SU-DHL-6 (cell line): ENCODE measurements around the gene TMEM192.

Source experiments
- H2AFZ ChIP-seq: fragments of 200-600 bp; sonication (generic); 2 replicates; pipeline ENCODE4 v1.6.1; 2014; ENCODE audit warnings: low read depth, mild to moderate bottlenecking, moderate library complexity, mixed read lengths, antibody characterized with exemption, low read length; ENCODE audit not compliant: severe bottlenecking
- H3F3A ChIP-seq: fragments of 200-600 bp; shearing (Covaris generic); 2 replicates; pipeline ENCODE4 v1.6.0; 2016; ENCODE audit warnings: antibody characterized with exemption, mild to moderate bottlenecking; ENCODE audit not compliant: insufficient read depth
- H3K27ac ChIP-seq: fragments of 200-600 bp; sonication (generic); 2 replicates; pipeline ENCODE4 v1.5.1; 2016; ENCODE audit warnings: low read depth, mild to moderate bottlenecking, low read length, moderate library complexity, mixed read lengths
- H3K27me3 ChIP-seq: fragments of 200-600 bp; sonication (generic), shearing (Covaris generic); 2 replicates; pipeline ENCODE4 v1.6.0; 2014; ENCODE audit warnings: mild to moderate bottlenecking, low read length
- H3K36me3 ChIP-seq: fragments of 200-600 bp; sonication (generic); 2 replicates; pipeline ENCODE4 v1.6.1; 2014; ENCODE audit warnings: mild to moderate bottlenecking, low read length, mixed read lengths
- H3K4me2 ChIP-seq: fragments of 300-600, 200-600 bp; shearing (Covaris generic), sonication (generic); 2 replicates; pipeline ENCODE4 v1.6.0; 2014; ENCODE audit warnings: low read length, low read depth, mild to moderate bottlenecking; ENCODE audit not compliant: poor library complexity, severe bottlenecking
- H3K4me3 ChIP-seq: fragments of 200-600 bp; sonication (generic); 2 replicates; pipeline ENCODE4 v1.5.1; 2014; ENCODE audit warnings: antibody characterized with exemption, low read length, mild to moderate bottlenecking, mixed read lengths; ENCODE audit not compliant: insufficient read depth, poor library complexity, severe bottlenecking
- H3K79me2 ChIP-seq: fragments of 200-600 bp; sonication (generic); 2 replicates; pipeline ENCODE4 v1.6.1; 2014; ENCODE audit warnings: mild to moderate bottlenecking, low read length, moderate library complexity; ENCODE audit not compliant: insufficient read depth
- H3K9ac ChIP-seq: fragments of 200-600 bp; sonication (generic); 2 replicates; pipeline ENCODE4 v1.7.0; 2014; ENCODE audit warnings: mild to moderate bottlenecking, low read length
- H3K9me2 ChIP-seq: fragments of 200-600 bp; sonication (generic); replicated peaks from 2 replicates; pipeline ENCODE4 v1.6.1; 2014; ENCODE audit warnings: low read length; ENCODE audit not compliant: insufficient read depth
- H3K9me3 ChIP-seq: fragments of 200-600 bp; sonication (generic); 2 replicates; pipeline ENCODE4 v1.6.1; 2014; ENCODE audit warnings: low read length, mixed read lengths; ENCODE audit not compliant: insufficient read depth
- H4K20me1 ChIP-seq: fragments of 200-600 bp; sonication (generic); 2 replicates; pipeline ENCODE4 v1.6.1; 2014; ENCODE audit warnings: low read depth, mild to moderate bottlenecking, antibody characterized with exemption, low read length, moderate library complexity, mixed read lengths
- EZH2phosphoT487 ChIP-seq: fragments of 200-600 bp; sonication (generic), shearing (Covaris generic); conservative IDR thresholded peaks from 2 replicates; pipeline ENCODE4 v1.6.1; 2018; ENCODE audit warnings: mild to moderate bottlenecking, antibody characterized with exemption, low read length, moderate library complexity, mixed read lengths
- TF ChIP-seq, protein P1 (sequence below): fragments of 200-600 bp; sonication (generic); IDR thresholded peaks from one replicate; pipeline ENCODE4 v1.5.1; 2017; ENCODE audit warnings: antibody characterized with exemption, mild to moderate bottlenecking, low read length, moderate library complexity; ENCODE audit not compliant: insufficient read depth, poor library complexity, severe bottlenecking

Gene TMEM192

GRCh38 chr4:165053645-165054044, 59.0 kb downstream of the TMEM192 start, which contains the start of gene TRIM75:
TRIM75 (plus strand) TSS chr4:165053866; CDS start chr4:165059148, 5,282 bp downstream.
- H4K20me1 ChIP-seq, result no peaks in the 10 kb centered on the region
- H3K4me3 ChIP-seq, result no peak within 1 kb of the TSS
- TF ChIP-seq, protein P1, sequence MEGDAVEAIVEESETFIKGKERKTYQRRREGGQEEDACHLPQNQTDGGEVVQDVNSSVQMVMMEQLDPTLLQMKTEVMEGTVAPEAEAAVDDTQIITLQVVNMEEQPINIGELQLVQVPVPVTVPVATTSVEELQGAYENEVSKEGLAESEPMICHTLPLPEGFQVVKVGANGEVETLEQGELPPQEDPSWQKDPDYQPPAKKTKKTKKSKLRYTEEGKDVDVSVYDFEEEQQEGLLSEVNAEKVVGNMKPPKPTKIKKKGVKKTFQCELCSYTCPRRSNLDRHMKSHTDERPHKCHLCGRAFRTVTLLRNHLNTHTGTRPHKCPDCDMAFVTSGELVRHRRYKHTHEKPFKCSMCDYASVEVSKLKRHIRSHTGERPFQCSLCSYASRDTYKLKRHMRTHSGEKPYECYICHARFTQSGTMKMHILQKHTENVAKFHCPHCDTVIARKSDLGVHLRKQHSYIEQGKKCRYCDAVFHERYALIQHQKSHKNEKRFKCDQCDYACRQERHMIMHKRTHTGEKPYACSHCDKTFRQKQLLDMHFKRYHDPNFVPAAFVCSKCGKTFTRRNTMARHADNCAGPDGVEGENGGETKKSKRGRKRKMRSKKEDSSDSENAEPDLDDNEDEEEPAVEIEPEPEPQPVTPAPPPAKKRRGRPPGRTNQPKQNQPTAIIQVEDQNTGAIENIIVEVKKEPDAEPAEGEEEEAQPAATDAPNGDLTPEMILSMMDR, result no peak
- no peak for TF ChIP-seq EZH2phosphoT487
- no peaks in the 10 kb centered on the region for H3K27me3 ChIP-seq
- no peak within 1 kb of the TSS for H2AFZ ChIP-seq
- H3K27ac ChIP-seq, result no peak within 1 kb of the TSS
- no peaks in the 10 kb centered on the region for H3K9me3 ChIP-seq
- H3K36me3 ChIP-seq, result no peaks in the 10 kb centered on the region
- H3K4me2 ChIP-seq, result no peak within 1 kb of the TSS
- H3K9me2 ChIP-seq, result no peaks in the 10 kb centered on the region
- no peaks in the 10 kb centered on the region for H3K79me2 ChIP-seq
- H3K9ac ChIP-seq, result no peak within 1 kb of the TSS
- H3F3A ChIP-seq, result no peaks in the 10 kb centered on the region

DNA sequence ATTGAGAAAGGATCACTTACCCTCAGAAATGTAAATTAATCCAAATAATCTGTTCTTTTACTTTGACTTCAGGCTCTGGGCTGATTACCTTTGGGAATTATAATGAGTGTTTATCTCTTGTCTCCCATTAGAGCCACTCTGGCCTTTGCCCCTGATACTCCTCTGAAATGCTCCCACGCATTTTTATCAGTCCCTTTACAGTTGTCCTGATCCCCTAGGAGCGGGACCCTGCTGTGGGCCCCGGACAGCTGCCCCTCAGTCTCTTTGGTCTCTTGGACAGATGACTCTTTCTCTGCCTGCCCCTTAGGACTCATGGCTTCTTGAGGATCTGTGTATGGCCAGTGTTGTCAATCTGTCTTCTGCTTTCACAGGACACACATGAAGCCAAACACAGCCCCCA, 60.0 kb downstream of the TMEM192 start:
- Histone ChIP-seq H3K4me3 (no peak overlapping the region), H3K27ac (no peak overlapping the region), H3K36me3 (no peaks in the 10 kb centered on the region), H3F3A (no peaks in the 10 kb centered on the region), H3K9ac (no peak overlapping the region), H3K9me2 (no peaks in the 10 kb centered on the region), H4K20me1 (no peaks in the 10 kb centered on the region), H3K27me3 (no peaks in the 10 kb centered on the region), H3K9me3 (no peaks in the 10 kb centered on the region), H2AFZ (no peak overlapping the region), H3K4me2 (no peak overlapping the region), H3K79me2 (no peaks in the 10 kb centered on the region)
- TF ChIP-seq, protein P1, result no peak
- TF ChIP-seq EZH2phosphoT487, result no peak

DNA sequence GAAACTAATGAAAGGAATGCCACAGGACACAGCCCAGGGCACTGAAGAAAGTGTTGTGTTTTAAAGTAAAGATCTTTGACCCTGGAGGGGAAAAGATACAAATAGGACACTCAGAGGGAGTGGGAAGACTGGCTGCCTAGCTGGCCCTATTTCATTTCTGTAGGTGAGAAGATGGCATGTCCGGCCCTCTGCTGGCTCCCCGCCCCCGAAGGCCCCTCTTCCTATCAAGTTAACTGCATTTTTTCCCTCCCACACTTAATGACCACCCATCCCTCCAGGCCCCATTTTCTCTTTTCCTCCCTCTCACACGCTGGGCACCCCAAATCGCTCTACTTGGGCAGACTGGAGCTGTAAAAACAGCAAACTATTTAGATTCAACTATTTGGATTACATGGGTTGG, 64.5 kb downstream of the TMEM192 start:
- Histone ChIP-seq H3F3A (no peaks in the 10 kb centered on the region), H3K9me3 (no peaks in the 10 kb centered on the region), H3K79me2 (no peaks in the 10 kb centered on the region), H3K9ac (no peak overlapping the region), H3K27ac (no peak overlapping the region), H3K36me3 (no peaks in the 10 kb centered on the region), H4K20me1 (no peaks in the 10 kb centered on the region), H3K4me2 (no peak overlapping the region), H2AFZ (no peak overlapping the region), H3K4me3 (no peak overlapping the region), H3K27me3 (no peaks in the 10 kb centered on the region), H3K9me2 (no peaks in the 10 kb centered on the region)
- no peak for TF ChIP-seq EZH2phosphoT487
- TF ChIP-seq, protein P1, result no peak
